GM12873 (cell line): ENCODE data around the gene ZDHHC12.
A peak's percentile ranks its signal among the peaks of the same experiment; 100 is the strongest.

Experiments used
- TF ChIP-seq, protein P1 (sequence below): IDR thresholded peaks from 2 replicates; pipeline ENCODE4 v1.5.1; 2012; ENCODE audit warnings: low read depth, mild to moderate bottlenecking, moderate library complexity, low read length, control low read depth; ENCODE audit not compliant: insufficient read depth; ENCODE audit errors: missing control alignments

ZDHHC12 gene

DNA sequence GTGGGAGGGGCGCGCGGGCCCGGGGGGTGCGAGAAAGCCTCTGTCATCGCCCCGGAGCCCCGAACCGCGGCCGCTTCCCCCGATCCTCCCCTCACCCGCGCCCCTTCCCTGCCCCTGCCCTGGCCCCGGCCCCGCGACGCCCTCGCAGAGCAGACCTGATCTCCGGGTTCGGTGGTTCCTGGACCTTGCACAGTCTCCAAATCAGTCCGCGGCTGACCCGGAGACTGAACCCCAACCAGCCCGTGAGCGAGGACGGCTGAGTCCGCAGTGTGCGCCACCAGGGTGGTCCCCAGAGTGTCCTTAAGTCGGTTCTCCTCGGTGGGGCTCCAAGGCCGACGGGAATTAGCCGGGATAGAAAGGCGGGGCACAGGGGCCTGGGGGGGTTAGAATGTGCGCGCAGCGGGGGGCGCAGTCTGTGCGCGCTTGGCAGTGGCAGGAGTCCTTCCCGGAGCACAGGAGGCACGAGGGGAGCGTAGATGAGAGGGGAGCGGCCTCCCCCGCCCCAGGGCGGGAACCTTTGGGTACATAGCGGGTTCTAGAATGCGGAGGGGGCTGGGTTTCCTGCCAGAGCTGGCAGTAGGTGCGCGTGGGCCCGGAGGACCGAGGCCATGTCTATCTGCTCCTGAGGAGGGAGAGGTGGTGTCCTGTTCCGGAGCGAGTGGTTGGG is 20.8 kb downstream of the ZDHHC12 start:
- TF ChIP-seq, protein P1, sequence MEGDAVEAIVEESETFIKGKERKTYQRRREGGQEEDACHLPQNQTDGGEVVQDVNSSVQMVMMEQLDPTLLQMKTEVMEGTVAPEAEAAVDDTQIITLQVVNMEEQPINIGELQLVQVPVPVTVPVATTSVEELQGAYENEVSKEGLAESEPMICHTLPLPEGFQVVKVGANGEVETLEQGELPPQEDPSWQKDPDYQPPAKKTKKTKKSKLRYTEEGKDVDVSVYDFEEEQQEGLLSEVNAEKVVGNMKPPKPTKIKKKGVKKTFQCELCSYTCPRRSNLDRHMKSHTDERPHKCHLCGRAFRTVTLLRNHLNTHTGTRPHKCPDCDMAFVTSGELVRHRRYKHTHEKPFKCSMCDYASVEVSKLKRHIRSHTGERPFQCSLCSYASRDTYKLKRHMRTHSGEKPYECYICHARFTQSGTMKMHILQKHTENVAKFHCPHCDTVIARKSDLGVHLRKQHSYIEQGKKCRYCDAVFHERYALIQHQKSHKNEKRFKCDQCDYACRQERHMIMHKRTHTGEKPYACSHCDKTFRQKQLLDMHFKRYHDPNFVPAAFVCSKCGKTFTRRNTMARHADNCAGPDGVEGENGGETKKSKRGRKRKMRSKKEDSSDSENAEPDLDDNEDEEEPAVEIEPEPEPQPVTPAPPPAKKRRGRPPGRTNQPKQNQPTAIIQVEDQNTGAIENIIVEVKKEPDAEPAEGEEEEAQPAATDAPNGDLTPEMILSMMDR, result peak; percentile 9

DNA sequence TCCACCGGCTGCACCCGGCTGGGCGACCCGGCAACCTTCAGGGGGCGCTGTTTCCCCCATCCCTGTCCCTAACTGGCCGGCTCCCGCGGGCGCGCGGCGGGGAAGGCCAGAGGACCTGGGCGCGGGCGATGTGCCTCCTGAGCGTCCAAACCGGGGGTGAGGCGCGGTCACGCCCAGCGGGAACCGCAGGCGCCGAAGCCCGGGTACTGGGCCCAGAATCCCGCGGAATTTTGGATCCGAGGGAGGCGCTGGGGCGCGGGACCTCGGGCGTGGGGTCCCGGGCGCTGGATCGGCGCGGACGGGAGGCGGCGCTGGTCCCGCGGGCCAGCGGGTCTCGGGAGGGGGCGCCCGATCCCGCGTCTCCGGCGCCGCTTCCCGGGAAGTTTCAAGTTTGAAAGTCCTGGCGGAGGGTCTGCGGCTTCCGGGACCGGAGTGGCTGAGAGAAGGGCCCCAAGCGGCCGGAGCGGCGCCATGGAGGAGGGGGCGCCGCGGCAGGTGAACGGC is 21.4 kb downstream of the ZDHHC12 start, which contains the start of gene PKN3:
PKN3 (plus strand) TSS at position 59 of the 504 bp plus-strand sequence; CDS start at position 472, 413 bp downstream.
- TF ChIP-seq, protein P1, result peak; percentile 85

DNA sequence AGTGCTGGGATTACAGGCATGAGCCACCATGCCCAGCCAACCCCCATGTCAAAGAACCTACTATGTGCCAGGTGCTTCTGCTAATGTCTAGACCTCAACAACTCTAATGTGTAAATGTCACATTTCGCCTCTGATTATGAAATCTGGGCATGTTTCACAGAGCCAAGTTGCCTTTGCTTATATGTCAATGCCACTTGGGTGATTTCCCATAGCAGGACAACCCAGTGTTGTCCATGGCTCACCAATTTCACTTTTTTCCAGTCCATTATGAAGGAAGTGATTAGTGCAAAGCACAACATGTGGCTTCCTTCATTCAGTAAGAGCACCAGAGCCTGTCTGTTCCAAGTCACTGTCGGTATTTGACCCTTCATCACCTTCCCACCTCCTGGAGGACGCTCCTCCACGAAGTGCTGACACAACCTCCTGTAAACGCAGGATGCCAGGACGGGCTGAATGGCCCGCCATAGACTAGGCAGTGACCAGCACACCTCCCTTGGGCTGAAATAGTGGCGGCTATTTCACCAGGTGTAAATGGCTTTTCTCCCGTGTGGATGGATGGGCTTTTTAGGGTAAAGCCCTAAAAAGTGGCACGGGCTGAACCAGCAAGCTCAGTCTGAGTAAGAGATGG is 22.6 kb downstream of the ZDHHC12 start:
- TF ChIP-seq, protein P1, result no peak

DNA sequence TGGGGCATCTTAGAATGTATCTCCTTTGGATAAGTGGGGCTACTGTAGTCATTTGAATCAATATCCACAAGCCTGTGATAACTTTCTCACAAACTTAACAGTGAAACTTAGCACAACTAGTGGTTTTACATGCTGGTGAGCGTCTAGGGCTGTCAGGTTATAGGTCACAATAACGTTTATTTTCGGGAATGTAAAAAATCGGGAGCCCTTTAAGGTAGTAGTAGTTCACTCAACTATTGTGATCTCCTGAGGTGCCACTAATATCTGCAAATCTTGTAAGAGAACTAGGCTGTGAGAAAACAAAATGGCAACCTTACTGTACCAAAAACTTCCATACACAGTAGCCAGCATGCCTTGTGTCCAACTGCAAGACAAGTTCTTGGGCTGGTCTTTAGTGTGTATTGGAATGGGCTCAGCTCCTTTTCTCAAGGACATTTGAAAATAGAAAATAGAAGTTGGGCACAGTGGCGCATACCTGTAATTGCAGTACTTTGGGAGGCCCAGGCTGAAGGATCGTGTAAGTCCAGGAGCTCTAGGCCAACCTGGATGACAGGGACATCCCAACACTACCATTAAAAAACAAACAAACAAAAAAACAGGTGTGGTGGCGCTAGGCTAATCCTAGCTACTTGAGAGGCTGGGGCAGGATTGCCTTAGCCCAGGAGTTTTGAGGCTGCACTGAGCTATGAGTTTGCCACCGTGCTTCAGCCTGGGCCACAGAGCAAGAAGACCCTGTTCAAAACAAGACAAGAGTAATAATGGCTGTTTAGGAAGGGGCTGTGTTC is 26.8 kb downstream of the ZDHHC12 start:
- TF ChIP-seq, protein P1, result no peak

DNA sequence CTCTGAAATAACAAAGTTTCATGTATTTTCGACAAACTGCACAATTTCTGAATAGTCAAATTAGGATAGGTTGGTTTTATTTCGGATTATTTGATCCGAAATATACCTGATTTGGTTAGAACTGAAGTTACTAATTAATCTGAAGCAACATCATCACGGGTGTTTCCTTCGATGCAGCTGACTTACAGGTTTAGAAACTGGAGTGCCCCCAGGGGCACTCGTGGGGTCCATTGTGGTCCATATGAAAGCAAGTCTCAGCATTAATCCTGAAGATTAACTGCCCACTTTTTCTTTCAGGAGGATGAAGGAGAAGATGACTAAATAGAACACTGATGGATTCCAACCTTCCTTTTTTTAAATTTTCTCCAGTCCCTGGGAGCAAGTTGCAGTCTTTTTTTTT is 29.6 kb downstream of the ZDHHC12 start:
- TF ChIP-seq, protein P1, result no peak

DNA sequence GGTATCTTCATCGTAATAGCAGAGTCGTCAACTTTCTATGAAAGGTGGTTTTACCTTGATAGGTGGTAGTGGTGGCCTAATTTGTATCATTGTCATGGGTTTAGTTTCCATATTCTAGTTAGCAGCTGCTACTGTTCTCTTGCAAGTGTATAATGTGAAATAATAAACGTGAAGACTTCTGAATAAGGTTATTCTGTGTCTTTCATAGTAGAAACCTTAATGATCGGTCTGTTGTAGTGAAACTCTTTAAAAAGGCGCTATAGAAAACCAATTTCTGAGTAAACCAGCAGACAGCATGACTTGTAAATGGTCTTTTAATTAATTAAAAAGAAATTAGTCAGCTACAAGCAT is 33.3 kb downstream of the ZDHHC12 start:
- TF ChIP-seq, protein P1, result no peak
